B cell (primary cell): ENCODE results near the gene ARHGEF4. TPM values are rescaled to one million over a fixed set of nuclear protein-coding genes. Genes with fewer than 3 reads are reported as not detected.

Experiments used
- ATAC-seq: fragments of 200-7000 bp; cut with Tn5 transposase; one replicate; pipeline ENCODE4 v1.10.0; 2021; ENCODE audit warnings: low read depth, mild to moderate bottlenecking, moderate number of reproducible peaks, moderate library complexity
- CTCF ChIA-PET: fragments of 350-600 bp; sonication (Branson Sonifier 250); formaldehyde crosslinking; loops from one replicate; lab custom pipeline; 2021; ENCODE audit warnings: antibody characterized with exemption, inconsistent platforms; lab: Charles Lee
- POLR2A ChIA-PET: fragments of 350-600 bp; sonication (Branson Sonifier 250); formaldehyde crosslinking; loops from one replicate; lab custom pipeline; 2021; ENCODE audit warnings: antibody characterized with exemption; lab: Charles Lee
- DNase-seq: peaks from one replicate; pipeline ENCODE4 v3.0.0; 2013
- H2AFZ ChIP-seq: 2 replicates; pipeline ENCODE4 v1.6.1; 2012; ENCODE audit warnings: mild to moderate bottlenecking, low read depth, low read length; ENCODE audit not compliant: insufficient read depth, poor library complexity, severe bottlenecking
- H3K27ac ChIP-seq, 2 donors: 1 replicate in 1 of 2; 2 replicates in 1 of 2; pipeline ENCODE4 v1.5.1; 2012 to 2013; ENCODE audit warnings: low read length in 2 of 2, mild to moderate bottlenecking in 2 of 2, moderate library complexity in 1 of 2
- H3K27me3 ChIP-seq, 4 experiments: fragments of 200-600 bp in 1 of 4; sonication (generic) in 1 of 4; replicated peaks in 1 of 4; 1 replicate in 2 of 4; 2 replicates in 2 of 4; pipeline versions ENCODE4 v1.6.1 to v1.7.0; 2013 to 2016; ENCODE audit warnings: low read length in 3 of 4, mild to moderate bottlenecking in 2 of 4, mixed read lengths in 1 of 4, moderate library complexity in 1 of 4; ENCODE audit not compliant: insufficient read depth in 4 of 4, control insufficient read depth in 3 of 4; ENCODE audit errors: control extremely low read depth in 1 of 4
- H3K36me3 ChIP-seq, 2 experiments: replicated peaks in 1 of 2; 1 replicate in 1 of 2; 2 replicates in 1 of 2; pipeline versions ENCODE4 v1.6.1 to v1.7.1; 2013; ENCODE audit warnings: low read length in 1 of 2; ENCODE audit not compliant: insufficient read depth in 2 of 2, control insufficient read depth in 1 of 2; ENCODE audit errors: control extremely low read depth in 1 of 2, extremely low read depth in 1 of 2
- H3K4me1 ChIP-seq, 2 donors: fragments of 200-600 bp in 1 of 2; sonication (generic) in 1 of 2; 1 replicate in 1 of 2; 2 replicates in 1 of 2; pipeline versions ENCODE4 v1.5.1 to v1.6.1; 2013 to 2017; ENCODE audit warnings: low read length in 2 of 2; ENCODE audit not compliant: control insufficient read depth in 2 of 2, insufficient read depth in 2 of 2
- H3K4me2 ChIP-seq: replicated peaks from 2 replicates; pipeline ENCODE3; 2012; ENCODE audit warnings: mild to moderate bottlenecking, low read depth, low read length; ENCODE audit not compliant: poor library complexity, severe bottlenecking
- H3K4me3 ChIP-seq, 5 experiments: fragments of 200-600 bp in 1 of 5; sonication (generic) in 1 of 5; 1 replicate in 3 of 5; 2 replicates in 2 of 5; pipeline versions ENCODE4 v1.5.1 to v1.7.0; 2011 to 2016; ENCODE audit warnings: low read length in 4 of 5, mild to moderate bottlenecking in 4 of 5, low read depth in 2 of 5, control low read depth in 1 of 5, moderate library complexity in 1 of 5; ENCODE audit not compliant: insufficient read depth in 1 of 5; ENCODE audit errors: control extremely low read depth in 1 of 5, extremely low read depth in 1 of 5
- H3K79me2 ChIP-seq: fragments of 200-600 bp; sonication (generic); one replicate; pipeline ENCODE4 v1.6.0; 2016; ENCODE audit warnings: low read length; ENCODE audit not compliant: control insufficient read depth, insufficient read depth
- H3K9ac ChIP-seq: fragments of 200-600 bp; sonication (generic); 2 replicates; pipeline ENCODE4 v1.6.1; 2017; ENCODE audit warnings: mild to moderate bottlenecking, low read length, moderate library complexity
- H3K9me3 ChIP-seq, 3 donors: one replicate each; pipeline versions ENCODE4 v1.6.1 to v1.7.1; 2013; ENCODE audit warnings: low read length in 2 of 3; ENCODE audit not compliant: control insufficient read depth in 2 of 3, insufficient read depth in 1 of 3; ENCODE audit errors: control extremely low read depth in 1 of 3
- H4K20me1 ChIP-seq: 2 replicates; pipeline ENCODE4 v1.6.0; 2012; ENCODE audit warnings: mild to moderate bottlenecking, low read length; ENCODE audit not compliant: insufficient read depth, control insufficient read depth, poor library complexity, severe bottlenecking
- H3K27ac Mint-ChIP-seq: one replicate; pipeline ENCODE4 v1.8.0; 2021; ENCODE audit warnings: mixed read lengths
- H3K27me3 Mint-ChIP-seq: one replicate; pipeline ENCODE4 v1.8.0; 2021; ENCODE audit warnings: mixed read lengths
- H3K4me1 Mint-ChIP-seq: one replicate; pipeline ENCODE4 v1.8.0; 2021; ENCODE audit warnings: mixed read lengths
- H3K4me3 Mint-ChIP-seq: one replicate; pipeline ENCODE4 v1.8.0; 2021; ENCODE audit warnings: mixed read lengths
- H3K9me3 Mint-ChIP-seq: one replicate; pipeline ENCODE4 v1.8.0; 2022; ENCODE audit warnings: mixed read lengths; ENCODE audit not compliant: insufficient read depth
- EZH2 ChIP-seq: IDR thresholded peaks from 2 replicates; pipeline ENCODE4 v1.6.1; 2012; ENCODE audit warnings: borderline replicate concordance, low read depth, mild to moderate bottlenecking, moderate library complexity, low read length; ENCODE audit not compliant: insufficient read depth, poor library complexity, severe bottlenecking
- WGBS: methylation state at CpG from one replicate; pipeline ENCODE4 v1.1.5; 2013; ENCODE audit warnings: missing lambda C conversion rate; ENCODE audit not compliant: insufficient coverage; 5-methylcytosine and 5-hydroxymethylcytosine counted together
- intact Hi-C: fragments of 100-400 bp; cut with micrococcal nuclease; formaldehyde crosslinking; loops from one replicate; pipeline ENCODE4 v1.10.0; 2022
- polyA plus RNA-seq: library from polyadenylated mRNA; depleted of rRNA; stranded (reverse); fragments of >200 nt; gene quantifications from 2 replicates; pipeline ENCODE4 v1.2.3, GENCODE V29; 2012
- total RNA-seq, 2 donors: library from RNA; stranded (reverse); fragments of 120-200 nt in 1 of 2; gene quantifications; 1 replicate in 1 of 2; 2 replicates in 1 of 2; pipeline versions ENCODE4 v1.2.3 to v1.2.4, GENCODE V29; 2013 to 2022
- TF ChIP-seq, protein P1 (sequence below): fragments of 200-600 bp; IDR thresholded peaks from one replicate; pipeline ENCODE4 v1.8.0; 2022; ENCODE audit warnings: antibody characterized with exemption, mild to moderate bottlenecking

ARHGEF4 gene
- total and polyA plus RNA-seq, 2 donors (not counting 1 experiment from before 2014, with no cell fraction given): 2.1 TPM; not detected in 1

GRCh38 chr2:131046918-131047652 lies 210.4 kb downstream of the ARHGEF4 start:
- H3K36me3 ChIP-seq: peaks cover 0 to 43% of the 10 kb centered on the region in 2 experiments
- POLR2A ChIA-PET: no interaction called here

GRCh38 chr2:131047920-131048560 lies 211.3 kb downstream of the ARHGEF4 start:
- H3K27me3 ChIP-seq: no peaks in the 10 kb centered on the region
- POLR2A ChIA-PET: no interaction called here
- H3K9ac ChIP-seq: no peak overlapping the region
- no peaks in the 10 kb centered on the region for H3K27me3 Mint-ChIP-seq
- no peak overlapping the region for H3K4me3 ChIP-seq
- no peak overlapping the region for H3K4me3 Mint-ChIP-seq
- peaks cover 26% of the 10 kb centered on the region for H4K20me1 ChIP-seq
- CTCF ChIA-PET: no interaction called here
- 96% methylated on average over 8 of the region's 11 CpGs for WGBS
- H3K79me2 ChIP-seq: no peaks in the 10 kb centered on the region
- ATAC-seq (no peak), DNase-seq (no peak)
- peaks cover 0 to 52% of the 10 kb centered on the region in 2 experiments for H3K36me3 ChIP-seq
- H3K27ac Mint-ChIP-seq: no peak overlapping the region
- no peaks in the 10 kb centered on the region for H3K4me1 ChIP-seq
- H3K9me3 Mint-ChIP-seq: no peaks in the 10 kb centered on the region
- no peak overlapping the region for H3K4me2 ChIP-seq
- no peak overlapping the region for H3K27ac ChIP-seq
- TF ChIP-seq, protein P1, sequence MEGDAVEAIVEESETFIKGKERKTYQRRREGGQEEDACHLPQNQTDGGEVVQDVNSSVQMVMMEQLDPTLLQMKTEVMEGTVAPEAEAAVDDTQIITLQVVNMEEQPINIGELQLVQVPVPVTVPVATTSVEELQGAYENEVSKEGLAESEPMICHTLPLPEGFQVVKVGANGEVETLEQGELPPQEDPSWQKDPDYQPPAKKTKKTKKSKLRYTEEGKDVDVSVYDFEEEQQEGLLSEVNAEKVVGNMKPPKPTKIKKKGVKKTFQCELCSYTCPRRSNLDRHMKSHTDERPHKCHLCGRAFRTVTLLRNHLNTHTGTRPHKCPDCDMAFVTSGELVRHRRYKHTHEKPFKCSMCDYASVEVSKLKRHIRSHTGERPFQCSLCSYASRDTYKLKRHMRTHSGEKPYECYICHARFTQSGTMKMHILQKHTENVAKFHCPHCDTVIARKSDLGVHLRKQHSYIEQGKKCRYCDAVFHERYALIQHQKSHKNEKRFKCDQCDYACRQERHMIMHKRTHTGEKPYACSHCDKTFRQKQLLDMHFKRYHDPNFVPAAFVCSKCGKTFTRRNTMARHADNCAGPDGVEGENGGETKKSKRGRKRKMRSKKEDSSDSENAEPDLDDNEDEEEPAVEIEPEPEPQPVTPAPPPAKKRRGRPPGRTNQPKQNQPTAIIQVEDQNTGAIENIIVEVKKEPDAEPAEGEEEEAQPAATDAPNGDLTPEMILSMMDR: no peak
- TF ChIP-seq EZH2: no peak
- H3K4me1 Mint-ChIP-seq: no peaks in the 10 kb centered on the region
- intact Hi-C loops: no loop called here
- H2AFZ ChIP-seq: no peak overlapping the region
- H3K9me3 ChIP-seq: no peaks in the 10 kb centered on the region

More at GRCh38 chr2:131046918-131047652, 210.4 kb downstream of the ARHGEF4 start:
- H3K27ac Mint-ChIP-seq: no peak overlapping the region
- H3K27me3 Mint-ChIP-seq: no peaks in the 10 kb centered on the region
- intact Hi-C loops: no loop called here
- Histone ChIP-seq H4K20me1 (peaks cover 17% of the 10 kb centered on the region), H3K4me3 (no peak overlapping the region), H3K79me2 (no peaks in the 10 kb centered on the region), H3K9me3 (no peaks in the 10 kb centered on the region), H3K9ac (no peak overlapping the region), H3K27ac (no peak overlapping the region), H2AFZ (no peak overlapping the region), H3K27me3 (no peaks in the 10 kb centered on the region), H3K4me1 (no peaks in the 10 kb centered on the region), H3K4me2 (no peak overlapping the region)
- 96% methylated on average over 14 of the region's 18 CpGs for WGBS
- no peak overlapping the region for H3K4me3 Mint-ChIP-seq
- H3K9me3 Mint-ChIP-seq: no peaks in the 10 kb centered on the region
- DNase-seq (no peak), ATAC-seq (no peak)
- CTCF ChIA-PET: no interaction called here
- TF ChIP-seq, protein P1: no peak
- no peak for TF ChIP-seq EZH2
- no peaks in the 10 kb centered on the region for H3K4me1 Mint-ChIP-seq
